Measurements from ENCODE around the gene RFX4.

The RFX4 gene

DNA sequence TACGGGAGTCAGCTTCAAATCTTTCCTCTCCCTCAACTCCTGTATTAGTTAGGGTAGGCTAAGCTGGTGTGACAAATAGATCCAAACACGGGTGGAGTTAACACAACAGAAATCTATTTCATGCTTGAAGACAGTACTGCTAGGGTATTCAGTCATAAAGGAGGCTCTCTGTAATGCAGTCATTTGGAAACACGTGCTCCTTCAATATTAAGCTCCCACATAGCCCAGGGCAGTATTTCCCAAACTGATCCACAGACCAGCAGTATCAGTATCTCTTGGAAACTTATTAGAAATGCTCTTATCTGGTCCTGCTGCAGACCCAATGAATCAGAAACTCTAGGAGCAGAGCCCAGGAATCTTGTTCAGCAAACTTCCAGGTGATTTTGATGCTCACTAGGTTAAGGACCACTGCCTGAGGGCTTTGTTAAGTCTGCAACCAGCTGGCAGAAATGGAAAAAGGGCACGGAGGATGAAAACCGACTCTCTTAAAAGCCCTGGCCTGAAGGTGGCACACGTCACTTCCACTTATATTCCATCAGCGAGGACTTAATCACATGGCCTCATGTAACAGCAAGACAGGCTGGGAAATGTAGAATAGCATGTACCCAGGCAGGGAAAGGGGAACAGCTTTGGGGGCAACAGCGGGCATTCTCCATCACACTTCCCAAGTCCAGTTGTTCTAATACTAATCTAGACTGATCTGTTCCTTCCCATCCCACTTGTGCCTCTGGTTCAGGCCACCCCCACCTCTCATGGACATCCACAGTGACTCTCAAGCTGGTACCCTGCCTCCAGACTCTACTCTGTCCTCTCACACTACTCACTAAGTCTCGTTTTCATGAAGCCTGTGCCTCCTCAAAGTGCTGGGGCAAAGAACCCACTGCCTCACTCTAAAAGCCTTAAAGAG lies 153.5 kb downstream of the RFX4 start:
- DNase-seq, result peak; percentile 51

DNA sequence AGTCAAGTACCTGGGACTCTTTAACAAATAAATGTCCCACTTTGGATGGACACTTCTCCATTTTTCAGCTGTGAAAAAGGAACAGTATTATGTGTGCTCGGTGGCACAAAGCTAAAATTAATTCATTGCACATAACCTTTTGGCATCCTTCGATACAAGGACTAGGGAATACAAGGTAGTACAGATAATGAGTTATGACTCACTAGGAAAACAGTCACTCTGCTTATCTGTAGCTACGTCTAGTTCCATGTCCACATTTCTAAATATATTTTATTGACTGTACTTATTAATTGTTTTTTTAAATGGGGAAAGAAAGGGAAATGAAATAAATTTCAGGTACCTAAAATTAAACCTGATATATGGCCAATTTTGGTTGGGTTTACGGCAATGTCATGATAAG lies 156.5 kb downstream of the RFX4 start:
- DNase-seq, result no peak

DNA sequence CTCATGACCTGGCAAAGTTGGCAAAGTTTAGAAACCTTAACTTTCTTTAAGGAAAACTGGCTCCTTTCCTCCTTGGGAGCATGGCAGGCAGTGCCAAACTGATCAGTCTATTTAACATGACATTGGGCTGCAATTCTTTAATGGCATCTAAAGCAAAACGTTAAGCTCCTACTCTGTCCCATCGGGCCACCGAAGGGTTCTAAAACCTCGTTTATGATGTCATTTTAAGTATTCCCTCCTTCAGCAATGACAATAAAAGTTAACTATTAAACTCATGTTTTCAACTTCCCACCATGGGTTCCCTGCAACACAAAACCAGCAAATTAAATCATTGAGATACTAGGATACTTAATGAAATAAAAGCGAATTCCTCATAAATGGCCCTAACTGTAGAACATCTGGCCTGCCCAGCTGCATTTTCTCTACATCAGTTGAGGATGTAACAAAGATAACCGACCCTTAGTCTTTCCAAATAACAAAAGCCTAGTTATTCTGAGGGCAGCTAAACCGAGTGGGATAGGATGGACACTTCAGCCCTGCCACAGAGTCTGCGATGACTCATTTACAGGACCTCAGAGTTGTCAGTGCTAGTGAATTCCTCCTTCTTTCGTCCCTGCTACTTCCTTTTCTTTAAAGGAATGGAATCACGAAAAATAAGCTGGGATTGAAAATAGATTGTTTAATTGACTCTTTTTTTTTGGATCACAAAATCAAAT lies 157.2 kb downstream of the RFX4 start:
- DNase-seq, result no peak

DNA sequence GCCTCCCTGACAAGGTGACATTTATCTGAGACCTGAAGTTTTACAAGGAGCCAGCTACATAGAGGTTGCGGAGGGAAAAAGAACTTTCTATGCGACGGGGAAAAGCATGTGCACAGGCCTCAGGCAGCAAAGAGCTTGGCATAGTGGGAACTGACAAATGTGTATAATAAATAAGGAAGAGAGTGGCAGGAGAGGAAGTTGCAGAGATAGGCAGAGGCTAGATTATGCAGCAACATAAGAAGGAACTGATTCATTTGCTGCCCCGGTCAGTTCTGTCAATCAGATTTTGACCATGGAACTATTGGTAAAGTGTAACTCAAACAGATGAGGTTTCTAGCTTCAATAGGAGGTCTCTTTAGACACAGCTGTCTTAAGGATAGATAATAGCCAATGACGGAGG lies 158.0 kb downstream of the RFX4 start:
- DNase-seq, result no peak

DNA sequence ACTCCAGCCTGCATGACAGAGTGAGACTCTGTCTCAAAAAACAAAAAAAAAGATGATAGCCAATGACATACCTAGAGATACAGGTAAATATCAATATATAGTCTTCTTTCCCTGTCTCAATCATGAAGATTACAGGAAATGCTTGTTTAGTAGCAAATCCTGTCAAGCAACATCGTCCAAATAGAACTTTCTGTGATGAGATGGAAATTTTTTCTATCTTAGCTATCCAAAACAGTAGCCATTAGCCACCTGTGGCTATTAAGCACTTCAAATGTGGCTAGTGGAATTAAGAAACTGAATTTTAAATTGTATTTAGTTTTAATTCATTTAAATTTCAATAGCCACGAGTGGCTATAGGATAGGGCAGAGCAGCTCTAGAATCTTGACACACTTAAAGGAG lies 158.4 kb downstream of the RFX4 start:
- DNase-seq, result no peak

DNA sequence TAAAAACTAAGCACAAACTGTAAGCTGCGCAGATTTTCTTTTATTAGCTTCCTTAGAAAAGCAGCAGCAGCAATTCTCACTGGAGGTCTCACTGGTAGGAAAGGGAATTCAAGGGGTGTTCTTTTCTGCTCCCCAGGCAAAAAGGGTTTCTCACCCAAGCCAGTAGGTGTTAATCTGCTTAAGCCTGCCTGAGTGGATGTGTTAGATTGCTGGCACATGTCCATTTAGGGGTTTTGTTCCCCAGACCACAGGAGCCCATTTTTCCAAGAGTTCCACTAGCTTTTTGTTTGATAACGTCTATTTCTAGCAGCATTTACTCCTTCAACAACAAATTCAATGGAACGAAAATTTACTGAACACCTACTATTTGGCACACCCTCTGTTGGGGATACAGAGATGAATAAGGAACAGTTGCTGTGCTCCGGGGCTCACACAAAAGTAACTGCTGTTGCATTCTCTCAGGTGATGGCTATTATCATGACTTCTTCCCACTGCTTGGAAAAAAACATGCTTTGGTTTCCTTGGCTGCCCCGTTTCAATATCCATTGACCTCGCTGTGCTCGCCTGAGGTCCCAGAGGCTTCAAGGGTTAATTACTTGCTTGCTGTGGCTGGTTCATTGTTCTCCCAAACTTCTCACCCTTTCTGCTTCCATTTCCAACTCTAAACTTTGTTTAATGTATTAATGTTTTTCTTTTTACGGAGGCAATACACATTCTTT lies 160.6 kb downstream of the RFX4 start:
- no peak for DNase-seq

DNA sequence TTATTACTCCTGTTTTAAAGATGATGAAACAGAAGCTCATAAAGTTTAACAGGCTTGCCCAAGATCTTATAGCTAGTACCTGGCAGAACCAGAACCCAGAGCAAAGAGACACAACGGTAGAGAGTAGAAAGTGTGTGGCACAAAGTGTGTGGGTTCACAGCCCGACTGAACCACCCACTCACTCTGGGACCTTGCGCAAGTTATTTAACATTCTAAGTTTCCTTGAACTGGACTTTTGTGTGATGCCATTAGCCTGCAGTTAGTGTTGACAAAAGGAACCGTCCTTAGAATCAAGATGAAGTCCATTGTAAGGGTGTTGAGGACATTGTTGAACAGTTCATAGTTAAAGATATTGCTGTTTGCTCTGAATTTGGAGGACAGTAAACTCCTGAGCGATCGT lies 161.8 kb downstream of the RFX4 start:
- DNase-seq, result no peak

DNA sequence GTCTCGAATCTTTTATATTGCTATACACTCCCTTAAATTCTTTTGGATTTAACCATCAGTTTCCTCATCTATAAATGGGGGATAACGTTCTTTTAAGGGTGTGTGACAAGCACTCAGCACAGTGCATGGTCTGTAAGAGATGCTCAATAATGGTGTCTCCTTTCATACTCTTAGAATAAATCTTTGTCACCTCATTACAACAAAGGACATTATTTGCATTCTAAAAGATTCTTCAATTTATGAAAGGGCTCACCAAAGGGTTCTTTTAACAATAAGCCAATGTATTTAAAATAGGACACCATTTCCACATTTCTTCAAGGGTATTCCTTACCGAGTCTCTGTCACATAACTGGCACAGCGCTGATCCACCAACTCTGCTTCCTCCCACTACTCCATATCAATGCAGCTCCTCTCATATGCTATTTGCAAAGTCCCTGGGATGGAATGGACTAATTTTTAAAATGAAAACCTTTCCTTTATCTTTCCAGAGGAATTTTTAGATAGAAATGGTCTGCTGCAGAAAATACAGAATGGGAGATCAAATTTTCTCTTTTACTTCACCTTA lies 162.5 kb downstream of the RFX4 start:
- DNase-seq, result no peak

DNA sequence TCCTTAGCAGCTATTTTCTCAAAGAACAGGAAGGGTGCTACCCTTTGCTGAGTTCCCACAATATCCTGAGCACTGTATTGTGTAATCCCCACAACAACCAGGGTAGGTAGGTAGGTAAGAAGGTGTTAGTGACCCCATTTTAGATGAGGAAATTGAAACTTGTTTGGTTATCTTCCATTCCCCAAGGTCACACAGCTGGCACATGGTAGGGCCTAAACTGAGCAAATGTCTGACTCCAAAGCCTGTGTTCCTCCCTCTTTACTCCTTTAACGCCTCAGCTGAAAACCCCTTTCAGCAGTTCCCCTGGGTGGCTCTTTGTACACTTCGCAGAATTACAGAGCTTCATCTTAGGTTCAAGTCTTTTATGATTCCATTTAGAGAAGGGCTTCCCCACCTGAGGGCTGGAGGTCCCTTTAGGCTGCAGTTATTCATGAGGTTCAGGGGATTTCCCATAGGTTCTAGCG lies 165.2 kb downstream of the RFX4 start:
- DNase-seq, result peak; percentile 82

DNA sequence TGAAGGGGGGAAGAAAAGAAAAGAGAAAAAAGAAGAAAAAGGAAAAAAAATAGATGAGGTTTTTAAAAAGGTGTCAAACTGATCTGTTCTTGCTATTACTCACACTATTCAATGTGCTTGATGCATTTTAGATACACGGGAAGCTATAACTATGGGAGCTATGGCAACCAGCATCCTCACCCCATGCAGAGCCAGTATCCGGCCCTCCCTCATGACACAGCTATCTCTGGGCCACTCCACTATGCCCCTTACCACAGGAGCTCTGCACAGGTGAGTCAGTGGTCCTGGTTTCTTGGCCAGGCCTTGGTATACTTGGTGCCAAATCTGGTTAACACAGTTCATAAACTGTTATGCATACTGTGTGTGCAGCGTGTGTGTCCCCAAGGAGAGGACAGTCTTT lies 167.7 kb downstream of the RFX4 start:
- DNase-seq, result peak; percentile 21

DNA sequence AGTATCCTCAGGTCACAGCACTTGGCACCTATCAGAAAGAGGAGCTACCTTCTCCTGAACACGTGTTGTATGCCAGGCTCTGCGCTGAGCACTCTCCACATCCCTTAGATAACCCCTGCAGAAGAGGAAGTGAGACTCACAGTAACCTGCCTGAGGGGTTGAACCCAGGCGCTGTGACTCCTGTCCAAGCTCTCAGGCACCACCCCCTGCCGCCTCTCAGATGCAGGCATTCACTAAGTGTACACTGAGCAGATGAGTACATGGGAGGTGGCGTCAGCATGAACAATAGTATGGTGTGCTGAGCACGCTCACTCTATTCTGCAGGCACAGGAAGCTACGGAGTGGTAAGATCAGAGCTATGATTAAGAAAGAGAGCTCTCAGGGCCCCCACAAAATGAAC lies 170.7 kb downstream of the RFX4 start:
- DNase-seq, result peak; percentile 52

DNA sequence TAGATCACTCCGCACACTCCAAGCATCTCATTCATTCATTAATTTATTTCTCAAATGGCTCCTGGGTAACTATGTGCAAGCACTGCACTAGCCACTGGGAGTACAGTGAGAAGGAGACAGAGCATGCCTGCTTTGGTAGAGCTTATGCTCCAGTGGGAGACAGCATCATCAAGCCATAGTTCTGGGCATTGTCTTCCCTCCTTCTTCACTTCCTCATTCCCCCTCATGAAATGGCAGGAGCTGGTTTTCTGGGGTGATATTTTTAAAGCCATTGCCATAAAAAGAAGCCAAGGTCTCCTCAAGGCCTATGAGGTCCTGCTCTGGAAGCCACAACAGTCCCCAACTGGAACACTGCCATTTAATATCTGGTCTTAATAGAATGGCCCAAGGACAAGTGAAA lies 171.5 kb downstream of the RFX4 start:
- no peak for DNase-seq

DNA sequence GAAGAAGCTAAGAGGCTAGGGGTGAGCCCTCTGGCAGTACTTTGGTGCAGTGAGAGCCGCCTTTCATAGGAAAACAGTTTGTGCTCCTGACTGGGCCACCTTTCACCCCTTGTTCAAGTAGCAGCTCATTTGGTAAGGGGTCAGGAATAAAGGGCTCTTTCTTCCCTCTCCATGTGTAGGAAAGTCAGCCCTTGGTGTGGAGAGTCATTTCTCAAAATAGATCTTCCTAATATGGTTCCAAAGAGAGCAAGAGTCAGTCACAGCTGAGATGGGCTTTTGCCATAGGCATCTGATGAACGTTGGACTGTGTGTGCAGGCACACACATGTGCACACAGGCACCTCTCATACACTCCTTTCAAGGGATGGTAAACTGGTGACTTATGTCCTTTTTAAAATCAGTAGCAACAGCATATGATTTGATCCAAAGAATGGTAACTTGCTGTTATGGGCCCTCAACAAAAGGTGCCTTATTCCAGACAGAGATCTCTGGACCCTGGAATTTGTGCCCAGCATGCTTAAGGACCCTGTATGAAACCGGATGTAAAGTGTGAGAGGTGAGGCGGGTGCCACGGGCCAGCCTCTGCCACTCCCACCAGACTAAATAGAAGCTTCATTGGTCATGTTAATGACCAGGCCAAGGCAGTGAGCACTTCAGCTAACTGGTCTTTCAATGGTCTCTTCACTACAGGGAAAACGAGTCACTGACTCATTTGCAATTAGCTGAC lies 175.0 kb downstream of the RFX4 start:
- DNase-seq, result no peak

DNA sequence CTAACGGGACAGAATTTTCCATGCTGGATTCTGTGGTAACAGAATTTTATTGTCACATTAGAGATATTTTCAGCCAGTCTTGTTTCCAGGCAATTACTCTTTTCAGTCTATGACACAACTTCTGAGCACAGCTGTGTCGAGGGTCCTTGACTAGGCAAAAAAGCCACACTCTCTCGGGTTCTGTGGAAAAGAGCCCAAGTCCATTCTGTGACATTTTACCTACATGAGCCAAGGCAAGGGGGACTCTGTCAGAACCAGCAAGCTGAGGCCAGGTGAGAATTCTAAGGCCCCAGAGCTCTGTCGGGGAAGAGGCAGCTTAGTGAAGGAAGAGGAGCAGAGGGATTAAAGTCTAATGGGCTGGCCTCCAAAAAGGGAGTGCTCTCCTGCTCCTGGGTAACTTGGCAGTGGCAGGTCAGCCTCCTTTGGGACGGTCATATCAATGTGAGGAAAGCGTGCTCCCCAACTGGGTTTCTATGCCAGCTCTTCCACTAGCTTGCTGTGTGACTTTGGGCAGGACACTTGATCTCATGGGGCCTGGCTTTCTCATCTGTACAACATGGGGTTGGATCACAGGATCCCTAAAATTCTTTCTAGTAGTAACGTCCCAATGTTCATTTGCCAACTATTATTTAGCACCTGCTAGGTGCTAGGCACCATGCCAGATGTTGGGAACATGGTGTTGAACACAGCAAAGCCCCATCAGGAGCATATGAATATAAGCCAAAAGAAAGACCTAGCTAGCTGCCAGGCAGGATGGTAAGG lies 175.7 kb downstream of the RFX4 start:
- no peak for DNase-seq

DNA sequence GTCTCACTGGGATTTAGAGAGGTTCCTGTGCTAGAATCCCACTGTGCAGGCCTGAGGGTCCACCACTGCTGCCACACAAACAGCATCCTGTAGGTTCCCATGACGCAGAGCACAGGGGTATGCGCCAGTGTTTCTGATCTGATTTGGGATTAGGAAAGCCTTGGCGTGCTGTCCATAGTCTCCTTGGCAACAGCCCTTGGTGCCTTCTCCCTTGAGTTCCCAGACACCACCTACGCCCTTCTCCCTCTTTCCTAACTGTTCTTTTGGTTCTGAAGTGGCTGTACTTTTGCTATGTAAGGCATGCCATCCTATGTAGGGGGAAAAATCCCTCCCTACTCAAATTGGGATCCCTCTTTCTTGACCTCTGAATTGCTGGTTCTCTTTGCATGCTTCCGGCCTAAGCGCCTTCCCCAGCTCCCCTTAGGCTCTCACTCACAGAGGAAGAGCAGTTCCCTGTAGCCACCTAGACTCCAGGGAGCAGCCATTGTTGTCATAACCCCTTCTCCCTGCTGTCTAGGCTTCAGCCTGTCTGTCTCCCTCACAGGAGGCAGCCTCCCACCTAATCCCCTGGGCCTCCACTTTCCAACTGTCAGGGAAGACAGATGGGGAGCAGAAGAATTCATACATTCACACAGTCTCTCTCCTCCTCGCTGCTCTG lies 176.9 kb downstream of the RFX4 start:
- DNase-seq, result no peak

DNA sequence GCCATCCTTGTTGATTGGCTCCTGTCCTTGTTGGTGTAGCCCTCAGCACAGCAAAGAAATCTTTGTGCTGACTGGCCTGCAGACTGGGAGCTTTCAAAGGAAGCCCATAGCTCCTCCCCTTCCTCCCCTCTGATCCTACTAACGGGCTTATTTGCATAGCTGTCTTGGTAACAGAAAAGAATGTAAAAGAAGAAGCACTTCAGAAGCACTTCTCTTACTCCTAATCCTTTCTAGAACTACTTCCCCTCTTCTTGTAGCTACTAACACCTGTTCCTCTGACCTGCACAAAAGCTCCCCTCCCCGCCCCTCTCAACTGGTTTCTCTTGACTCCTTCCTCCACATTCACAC lies 177.4 kb downstream of the RFX4 start:
- DNase-seq, result peak; percentile 61

DNA sequence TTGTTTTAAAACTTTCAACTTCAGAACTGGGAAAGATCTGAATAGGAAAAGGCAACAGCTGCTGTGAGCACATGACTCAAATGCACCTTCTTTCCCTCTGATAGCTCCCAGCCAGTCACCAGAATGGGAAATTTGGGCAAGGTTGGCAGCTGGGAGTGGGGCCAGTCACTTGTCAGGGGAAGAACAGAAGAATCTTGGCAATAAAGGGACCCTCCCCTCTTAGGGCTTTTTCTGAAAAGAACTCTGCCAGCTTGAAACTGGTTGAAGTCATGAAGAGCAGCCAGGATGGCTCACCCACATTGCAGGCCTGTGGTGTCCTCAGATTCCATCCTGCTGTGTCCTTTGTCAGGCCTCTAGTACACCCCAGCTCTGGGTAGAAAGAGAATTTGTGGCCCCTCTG lies 181.4 kb downstream of the RFX4 start:
- DNase-seq, result no peak

DNA sequence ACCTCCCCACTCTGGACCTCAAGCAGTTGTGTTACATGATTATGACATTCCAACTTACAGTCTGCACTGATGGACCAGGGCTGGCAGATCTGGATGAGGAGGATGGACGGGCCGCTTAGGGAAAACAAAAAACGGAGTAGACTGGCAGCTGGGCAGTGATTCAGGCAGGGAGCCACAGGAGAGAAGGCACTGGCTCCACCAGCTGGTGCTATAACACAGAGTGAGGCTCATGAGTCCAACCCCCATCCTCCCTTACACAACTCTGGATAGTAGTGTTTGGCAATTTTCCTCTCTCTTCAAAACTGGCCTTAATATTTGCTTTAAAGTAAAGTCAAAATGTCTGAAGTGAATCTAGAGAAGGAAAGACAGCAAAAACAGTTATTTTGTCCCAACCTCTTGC lies 181.9 kb downstream of the RFX4 start:
- DNase-seq, result no peak

DNA sequence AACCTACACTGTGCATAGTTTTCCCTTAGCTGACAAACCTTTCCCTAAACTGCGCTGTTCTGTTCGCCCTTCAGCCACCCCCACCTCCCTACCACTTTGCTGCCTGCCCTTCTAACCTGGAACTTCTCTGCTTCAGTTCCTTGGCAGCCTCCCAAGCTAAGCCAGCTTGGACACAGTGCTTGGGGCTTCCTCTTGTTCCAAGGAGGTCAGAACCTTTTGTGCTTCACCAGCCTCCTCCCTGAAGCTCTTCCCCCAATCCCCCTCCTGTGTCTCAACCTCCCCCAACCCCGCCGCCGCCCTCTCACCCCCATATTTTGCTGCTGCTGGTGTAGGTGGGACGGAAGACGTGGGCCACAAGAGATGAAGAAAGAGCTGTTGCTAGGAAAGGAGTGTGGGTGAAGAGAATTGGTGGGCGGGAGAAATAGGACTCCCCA lies 183.6 kb downstream of the RFX4 start:
- DNase-seq, result no peak

DNA sequence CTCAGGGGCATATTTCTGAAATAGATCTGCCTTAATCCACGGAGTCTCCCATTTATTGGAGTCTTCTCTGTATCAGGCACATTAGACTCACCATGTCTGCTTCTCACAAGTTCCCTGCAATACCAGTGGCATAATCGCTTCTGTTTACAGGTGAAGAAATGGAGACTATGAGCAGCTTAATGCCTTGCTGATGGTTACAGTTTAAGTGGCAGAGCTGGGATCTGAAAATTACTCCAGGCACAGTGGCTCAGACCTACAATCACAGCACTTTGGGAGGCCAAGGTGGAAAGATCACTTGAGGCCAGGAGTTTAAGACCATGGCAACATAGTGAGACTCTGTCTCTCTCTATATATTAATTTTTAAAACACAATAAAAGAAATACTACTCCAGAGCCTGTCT lies 184.4 kb downstream of the RFX4 start:
- no peak for DNase-seq
